ENCODE results near the gene RUNX1. TPM values are rescaled to one million over a fixed set of nuclear protein-coding genes. Genes with fewer than 3 reads are reported as not detected.

RUNX1 gene
- total and polyA plus RNA-seq, 10 of the 15 experiments (the other 5 are each of a cell fraction or from before 2014, with no cell fraction given) = 0.90 to 15.2 (median 4.1) TPM

DNA sequence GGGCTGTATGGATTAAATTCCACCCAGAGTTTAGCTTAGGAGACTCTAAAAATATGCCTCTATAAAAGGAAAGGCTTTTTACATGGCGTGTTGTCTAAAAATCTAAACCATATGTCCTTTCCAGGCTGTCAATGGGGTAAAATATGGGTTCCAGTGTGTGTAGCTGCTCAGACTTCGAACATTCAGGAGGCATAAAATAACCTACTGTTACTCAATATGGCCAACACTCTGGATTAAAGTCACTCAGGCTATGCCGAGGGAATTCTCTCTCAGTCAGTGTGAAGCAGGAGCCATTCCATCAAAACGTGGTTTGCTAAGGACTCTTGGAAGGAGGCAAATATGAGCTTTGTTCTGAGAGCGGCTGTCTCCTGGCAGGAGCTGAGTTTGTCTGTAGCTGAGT, 135.3 kb downstream of the RUNX1 start:
- POLR2A ChIA-PET = no interaction called here
- no TSS peak for BruUV-seq (replicated peaks)
- no peak for TF ChIP-seq YY1 (IDR thresholded peaks at IDR 0.05; ENCODE audit: low read depth, low read length)
- TF ChIP-seq, protein P1, sequence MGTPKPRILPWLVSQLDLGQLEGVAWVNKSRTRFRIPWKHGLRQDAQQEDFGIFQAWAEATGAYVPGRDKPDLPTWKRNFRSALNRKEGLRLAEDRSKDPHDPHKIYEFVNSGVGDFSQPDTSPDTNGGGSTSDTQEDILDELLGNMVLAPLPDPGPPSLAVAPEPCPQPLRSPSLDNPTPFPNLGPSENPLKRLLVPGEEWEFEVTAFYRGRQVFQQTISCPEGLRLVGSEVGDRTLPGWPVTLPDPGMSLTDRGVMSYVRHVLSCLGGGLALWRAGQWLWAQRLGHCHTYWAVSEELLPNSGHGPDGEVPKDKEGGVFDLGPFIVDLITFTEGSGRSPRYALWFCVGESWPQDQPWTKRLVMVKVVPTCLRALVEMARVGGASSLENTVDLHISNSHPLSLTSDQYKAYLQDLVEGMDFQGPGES (IDR thresholded peaks at IDR 0.05) = no peak
- TF ChIP-seq EGR1 (IDR thresholded peaks at IDR 0.05; ENCODE audit: borderline replicate concordance in 1 of 2, low read depth in 2 of 2, low read length in 2 of 2) = no peak
- no peak for TF ChIP-seq NBN (IDR thresholded peaks at IDR 0.05)
- no peak for TF ChIP-seq KAT2A (conservative IDR thresholded peaks at IDR 0.05; ENCODE audit: control insufficient read depth, low read depth, low read length)
- no peak for TF ChIP-seq BMI1 (IDR thresholded peaks at IDR 0.05; ENCODE audit: borderline replicate concordance)
- TF ChIP-seq NFYA (IDR thresholded peaks at IDR 0.05; ENCODE audit: borderline replicate concordance, low read depth, low read length) = no peak
- no peak for TF ChIP-seq ESRRA (IDR thresholded peaks at IDR 0.05; ENCODE audit: low read length)
- no peak for TF ChIP-seq RB1 (IDR thresholded peaks at IDR 0.05; ENCODE audit: borderline replicate concordance)
- TF ChIP-seq RBBP5 (conservative IDR thresholded peaks at IDR 0.05) = no peak
- TF ChIP-seq, protein P2, sequence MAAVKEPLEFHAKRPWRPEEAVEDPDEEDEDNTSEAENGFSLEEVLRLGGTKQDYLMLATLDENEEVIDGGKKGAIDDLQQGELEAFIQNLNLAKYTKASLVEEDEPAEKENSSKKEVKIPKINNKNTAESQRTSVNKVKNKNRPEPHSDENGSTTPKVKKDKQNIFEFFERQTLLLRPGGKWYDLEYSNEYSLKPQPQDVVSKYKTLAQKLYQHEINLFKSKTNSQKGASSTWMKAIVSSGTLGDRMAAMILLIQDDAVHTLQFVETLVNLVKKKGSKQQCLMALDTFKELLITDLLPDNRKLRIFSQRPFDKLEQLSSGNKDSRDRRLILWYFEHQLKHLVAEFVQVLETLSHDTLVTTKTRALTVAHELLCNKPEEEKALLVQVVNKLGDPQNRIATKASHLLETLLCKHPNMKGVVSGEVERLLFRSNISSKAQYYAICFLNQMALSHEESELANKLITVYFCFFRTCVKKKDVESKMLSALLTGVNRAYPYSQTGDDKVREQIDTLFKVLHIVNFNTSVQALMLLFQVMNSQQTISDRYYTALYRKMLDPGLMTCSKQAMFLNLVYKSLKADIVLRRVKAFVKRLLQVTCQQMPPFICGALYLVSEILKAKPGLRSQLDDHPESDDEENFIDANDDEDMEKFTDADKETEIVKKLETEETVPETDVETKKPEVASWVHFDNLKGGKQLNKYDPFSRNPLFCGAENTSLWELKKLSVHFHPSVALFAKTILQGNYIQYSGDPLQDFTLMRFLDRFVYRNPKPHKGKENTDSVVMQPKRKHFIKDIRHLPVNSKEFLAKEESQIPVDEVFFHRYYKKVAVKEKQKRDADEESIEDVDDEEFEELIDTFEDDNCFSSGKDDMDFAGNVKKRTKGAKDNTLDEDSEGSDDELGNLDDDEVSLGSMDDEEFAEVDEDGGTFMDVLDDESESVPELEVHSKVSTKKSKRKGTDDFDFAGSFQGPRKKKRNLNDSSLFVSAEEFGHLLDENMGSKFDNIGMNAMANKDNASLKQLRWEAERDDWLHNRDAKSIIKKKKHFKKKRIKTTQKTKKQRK (IDR thresholded peaks at IDR 0.05; ENCODE audit: low read depth, low read length) = no peak
- no peak for TF ChIP-seq STAT3 (IDR thresholded peaks at IDR 0.05; ENCODE audit: low read depth, low read length)
- no peak for TF ChIP-seq CEBPB (IDR thresholded peaks at IDR 0.05; ENCODE audit: borderline replicate concordance in 1 of 2, low read depth in 2 of 2, low read length in 2 of 2)
- no peak for TF ChIP-seq CBX5 (IDR thresholded peaks at IDR 0.05; ENCODE audit: low read depth)
- TF ChIP-seq, protein P3, sequence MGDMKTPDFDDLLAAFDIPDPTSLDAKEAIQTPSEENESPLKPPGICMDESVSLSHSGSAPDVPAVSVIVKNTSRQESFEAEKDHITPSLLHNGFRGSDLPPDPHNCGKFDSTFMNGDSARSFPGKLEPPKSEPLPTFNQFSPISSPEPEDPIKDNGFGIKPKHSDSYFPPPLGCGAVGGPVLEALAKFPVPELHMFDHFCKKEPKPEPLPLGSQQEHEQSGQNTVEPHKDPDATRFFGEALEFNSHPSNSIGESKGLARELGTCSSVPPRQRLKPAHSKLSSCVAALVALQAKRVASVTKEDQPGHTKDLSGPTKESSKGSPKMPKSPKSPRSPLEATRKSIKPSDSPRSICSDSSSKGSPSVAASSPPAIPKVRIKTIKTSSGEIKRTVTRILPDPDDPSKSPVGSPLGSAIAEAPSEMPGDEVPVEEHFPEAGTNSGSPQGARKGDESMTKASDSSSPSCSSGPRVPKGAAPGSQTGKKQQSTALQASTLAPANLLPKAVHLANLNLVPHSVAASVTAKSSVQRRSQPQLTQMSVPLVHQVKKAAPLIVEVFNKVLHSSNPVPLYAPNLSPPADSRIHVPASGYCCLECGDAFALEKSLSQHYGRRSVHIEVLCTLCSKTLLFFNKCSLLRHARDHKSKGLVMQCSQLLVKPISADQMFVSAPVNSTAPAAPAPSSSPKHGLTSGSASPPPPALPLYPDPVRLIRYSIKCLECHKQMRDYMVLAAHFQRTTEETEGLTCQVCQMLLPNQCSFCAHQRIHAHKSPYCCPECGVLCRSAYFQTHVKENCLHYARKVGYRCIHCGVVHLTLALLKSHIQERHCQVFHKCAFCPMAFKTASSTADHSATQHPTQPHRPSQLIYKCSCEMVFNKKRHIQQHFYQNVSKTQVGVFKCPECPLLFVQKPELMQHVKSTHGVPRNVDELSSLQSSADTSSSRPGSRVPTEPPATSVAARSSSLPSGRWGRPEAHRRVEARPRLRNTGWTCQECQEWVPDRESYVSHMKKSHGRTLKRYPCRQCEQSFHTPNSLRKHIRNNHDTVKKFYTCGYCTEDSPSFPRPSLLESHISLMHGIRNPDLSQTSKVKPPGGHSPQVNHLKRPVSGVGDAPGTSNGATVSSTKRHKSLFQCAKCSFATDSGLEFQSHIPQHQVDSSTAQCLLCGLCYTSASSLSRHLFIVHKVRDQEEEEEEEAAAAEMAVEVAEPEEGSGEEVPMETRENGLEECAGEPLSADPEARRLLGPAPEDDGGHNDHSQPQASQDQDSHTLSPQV (IDR thresholded peaks at IDR 0.05) = no peak
- TF ChIP-seq POLR2AphosphoS2 (IDR thresholded peaks at IDR 0.05; ENCODE audit: low read depth, low read length) = no peak

More for the DNA sequence above, 135.3 kb downstream of the RUNX1 start:
- H3K36me3 ChIP-seq (ENCODE audit: control insufficient read depth in 2 of 2, insufficient read depth in 2 of 2, low read length in 1 of 2) = no peaks in the 10 kb centered on the region
- H3K79me2 ChIP-seq (ENCODE audit: control insufficient read depth, insufficient read depth, low read length) = no peaks in the 10 kb centered on the region
- ATAC-seq = no peak
- peaks cover 25% of the 10 kb centered on the region for H3K4me1 ChIP-seq (ENCODE audit: control insufficient read depth, insufficient read depth, low read length)
- H3K9ac ChIP-seq (ENCODE audit: control insufficient read depth, insufficient read depth, low read length) = no peak overlapping the region
- intact Hi-C loops (cut with micrococcal nuclease; ENCODE audit: unreplicated experiment) = no loop called here
- no peak for FAIRE-seq
- H2AFZ ChIP-seq (ENCODE audit: control insufficient read depth, low read depth, low read length) = no peak overlapping the region
- ChIA-PET SMC1A (ENCODE audit: uncharacterized antibody, unreplicated experiment) (interaction anchor here (1.1 kb wide), 1 partner anchor 47 kb away, joined by 3 read pairs; no protein-coding TSS in a partner anchor), CTCF (interaction anchor here (0.9 kb wide), 1 partner anchor 24 kb away, joined by 3 read pairs; no protein-coding TSS in a partner anchor), RAD21 (ENCODE audit: unreplicated experiment) (no interaction called here)
- H3K27ac ChIP-seq (ENCODE audit: control insufficient read depth, insufficient read depth) = no peak overlapping the region
- peaks cover 0 to 11% of the 10 kb centered on the region in 2 experiments; a peak in 2 of 4 replicates for H3K27me3 ChIP-seq (replicated peaks in 1 of 2; ENCODE audit: control insufficient read depth in 2 of 2, insufficient read depth in 2 of 2, low read length in 1 of 2)
- H3K4me3 ChIP-seq = no peak overlapping the region
- no peak overlapping the region for H3K4me2 ChIP-seq (ENCODE audit: control insufficient read depth, insufficient read depth)
- peaks cover 7% of the 10 kb centered on the region for H4K20me1 ChIP-seq (ENCODE audit: control insufficient read depth, insufficient read depth)
- DNase-seq (ENCODE audit: low read depth, low spot score) = no peak
- H3K9me3 ChIP-seq (replicated peaks; ENCODE audit: control insufficient read depth, insufficient read depth, low read length) = no peaks in the 10 kb centered on the region
- WGBS (ENCODE audit: insufficient coverage, insufficient replicate concordance, low lambda C conversion rate, missing lambda C conversion rate) = 49% methylated on average over 5 of the region's 5 CpGs
- in situ Hi-C loops (cut with MboI) = no loop called here

All from GM12878 (cell line).